Limb (tissue), 2 donors: Measurements from ENCODE around the gene HACD4.

Experiments
- DNase-seq, 2 donors: peaks; one replicate each; pipeline ENCODE4 v3.0.0-alpha.2; 2016; ENCODE audit errors: extremely low spot score in 2 of 2

Gene HACD4

GRCh38 chr9:21031091-21031807 is at the start of gene HACD4:
HACD4 (minus strand) TSS chr9:21031640; CDS start chr9:21031590, 50 bp downstream.
- peak; percentile 13 to 65 for DNase-seq

- DNase-seq, result no peak
These were observed 49.4 kb upstream of the HACD4 start for GRCh38 chr9:21080793-21081192.

- DNase-seq, result no peak
These were observed 47.3 kb upstream of the HACD4 start for GRCh38 chr9:21078702-21079101.

- DNase-seq, result no peak
These were observed 46.3 kb upstream of the HACD4 start, which contains the start of gene IFNB1 for GRCh38 chr9:21077781-21078180. IFNB1 (minus strand) TSS chr9:21077942; CDS start chr9:21077869, 73 bp downstream.

GRCh38 chr9:21075484-21075883 is 44.0 kb upstream of the HACD4 start:
- DNase-seq, result no peak

GRCh38 chr9:21070906-21071305 is 39.5 kb upstream of the HACD4 start:
- no peak for DNase-seq

GRCh38 chr9:21070171-21070571 is 38.7 kb upstream of the HACD4 start:
- peak in 1 of 2 donors; percentile 64 for DNase-seq

GRCh38 chr9:21060919-21061561 is 29.6 kb upstream of the HACD4 start:
- DNase-seq, result peak in 1 of 2 donors; percentile 58

- no peak for DNase-seq
These were observed 25.5 kb upstream of the HACD4 start for GRCh38 chr9:21056931-21057330.

- no peak for DNase-seq
These were observed 22.4 kb upstream of the HACD4 start for GRCh38 chr9:21053851-21054250.

GRCh38 chr9:21047281-21047691 is 15.8 kb upstream of the HACD4 start:
- DNase-seq, result no peak

- no peak for DNase-seq
These were observed 12.4 kb upstream of the HACD4 start for GRCh38 chr9:21043841-21044240.

- DNase-seq, result no peak
These were observed 11.0 kb upstream of the HACD4 start for GRCh38 chr9:21042466-21042865.

- no peak for DNase-seq
These were observed 7.9 kb upstream of the HACD4 start for GRCh38 chr9:21039302-21039701.

- no peak for DNase-seq
These were observed 5.8 kb upstream of the HACD4 start for GRCh38 chr9:21037278-21037677.

GRCh38 chr9:21031808-21032183 is 356 bp upstream of the HACD4 start:
- no peak for DNase-seq

GRCh38 chr9:21030389-21031035 is 928 bp downstream of the HACD4 start:
- no peak for DNase-seq

GRCh38 chr9:21029661-21030060 is 1.8 kb downstream of the HACD4 start:
- DNase-seq, result no peak

GRCh38 chr9:21028466-21028865 is 3.0 kb downstream of the HACD4 start:
- no peak for DNase-seq

GRCh38 chr9:21027295-21027694 is 4.1 kb downstream of the HACD4 start:
- no peak for DNase-seq

GRCh38 chr9:21023861-21024260 is 7.6 kb downstream of the HACD4 start:
- no peak for DNase-seq

GRCh38 chr9:21018177-21018576 is 13.3 kb downstream of the HACD4 start:
- DNase-seq, result no peak
